T-helper 22 cell (primary cell): ENCODE data around the gene GLIS2.
"Not testable (repeated sequence)": the region's sequence is repeated elsewhere in the genome, so short reads cannot be mapped to it uniquely, and the experiment has no call there.

Experiments used
- DNase-seq: peaks from one replicate; pipeline ENCODE4 v3.0.0-alpha.2; 2020; ENCODE audit warnings: low read depth

Gene GLIS2

GRCh38 chr16:4336701-4337539 is 21.1 kb downstream of the GLIS2 start:
- DNase-seq: no peak

GRCh38 chr16:4337540-4338088 is 21.7 kb downstream of the GLIS2 start:
- no peak for DNase-seq

- no peak for DNase-seq
Observed at GRCh38 chr16:4338125-4338582, 22.3 kb downstream of the GLIS2 start.

GRCh38 chr16:4338712-4339299 is 22.9 kb downstream of the GLIS2 start:
- DNase-seq: no peak

GRCh38 chr16:4339455-4339854 is 23.6 kb downstream of the GLIS2 start:
- no peak for DNase-seq

- DNase-seq: no peak
Observed at GRCh38 chr16:4339909-4340308, 24.0 kb downstream of the GLIS2 start.

- DNase-seq: no peak
Observed at GRCh38 chr16:4340443-4340842, 24.6 kb downstream of the GLIS2 start.

- DNase-seq: no peak
Observed at GRCh38 chr16:4341250-4341649, 25.4 kb downstream of the GLIS2 start.

GRCh38 chr16:4342866-4343744 is 27.2 kb downstream of the GLIS2 start:
- no peak for DNase-seq

GRCh38 chr16:4344300-4344982 is 28.6 kb downstream of the GLIS2 start:
- DNase-seq: not testable (repeated sequence)

GRCh38 chr16:4344983-4345835 is 29.3 kb downstream of the GLIS2 start:
- no peak for DNase-seq

- no peak for DNase-seq
Observed at GRCh38 chr16:4345836-4346781, 30.2 kb downstream of the GLIS2 start.

- DNase-seq: no peak
Observed at GRCh38 chr16:4347010-4347409, 31.1 kb downstream of the GLIS2 start.

GRCh38 chr16:4347765-4348509 is 32.1 kb downstream of the GLIS2 start:
- DNase-seq: no peak

- no peak for DNase-seq
Observed at GRCh38 chr16:4349332-4349731, 33.5 kb downstream of the GLIS2 start.

GRCh38 chr16:4350365-4350786 is 34.5 kb downstream of the GLIS2 start:
- no peak for DNase-seq

- peak; percentile 94 for DNase-seq
Observed at GRCh38 chr16:4350787-4351659, 35.2 kb downstream of the GLIS2 start, which contains the start of gene PAM16. Gene PAM16 (minus strand): TSS chr16:4351321. CDS start chr16:4351234, 87 bp downstream.

GRCh38 chr16:4351880-4352279 is 36.0 kb downstream of the GLIS2 start:
- DNase-seq: no peak
